GM21360 (cell line): ENCODE measurements around the gene PRLH.
"Not testable (repeated sequence)": the region's sequence is repeated elsewhere in the genome, so short reads cannot be mapped to it uniquely, and the experiment has no call there.

Experiments
- ATAC-seq: cut with Tn5 transposase; IDR thresholded peaks from one replicate; pipeline ENCODE4 v1.9.1; 2021; ENCODE audit warnings: mild to moderate bottlenecking, moderate library complexity; ENCODE audit not compliant: unreplicated experiment

Gene PRLH

DNA sequence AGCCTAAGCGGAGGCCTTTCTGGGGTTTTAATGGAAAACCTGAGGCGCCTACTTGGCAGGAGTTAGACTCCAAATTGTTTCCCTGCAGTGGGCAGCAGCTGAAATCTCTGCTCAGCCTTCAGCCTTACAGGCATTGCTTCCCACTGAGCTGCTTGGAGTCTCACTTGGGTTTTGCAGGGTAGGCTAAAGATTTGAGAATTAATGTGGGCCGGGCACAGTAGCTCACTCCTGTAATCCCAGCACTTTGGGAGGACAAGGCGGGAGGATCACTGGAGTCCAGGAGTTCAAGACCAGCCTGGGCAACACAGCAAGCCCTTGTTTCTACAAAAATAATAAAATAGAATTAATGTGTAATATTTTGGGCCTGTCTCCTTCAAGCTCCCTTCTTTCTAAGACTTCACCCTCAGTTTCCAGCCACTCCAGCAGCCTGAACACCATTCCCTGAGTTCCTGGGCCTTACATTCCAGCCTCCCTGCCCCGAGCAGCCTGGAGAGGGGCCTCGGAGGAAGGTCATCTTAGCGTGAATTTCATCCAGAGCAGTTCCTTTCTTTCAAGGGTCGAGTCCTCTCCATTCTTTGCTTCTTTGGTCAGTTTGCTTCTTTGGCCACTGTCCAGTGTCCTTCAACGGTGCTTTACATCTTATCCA, 33.2 kb downstream of the PRLH start:
- no peak for ATAC-seq

GRCh38 chr2:237600205-237600846, 34.0 kb downstream of the PRLH start:
- no peak for ATAC-seq

DNA sequence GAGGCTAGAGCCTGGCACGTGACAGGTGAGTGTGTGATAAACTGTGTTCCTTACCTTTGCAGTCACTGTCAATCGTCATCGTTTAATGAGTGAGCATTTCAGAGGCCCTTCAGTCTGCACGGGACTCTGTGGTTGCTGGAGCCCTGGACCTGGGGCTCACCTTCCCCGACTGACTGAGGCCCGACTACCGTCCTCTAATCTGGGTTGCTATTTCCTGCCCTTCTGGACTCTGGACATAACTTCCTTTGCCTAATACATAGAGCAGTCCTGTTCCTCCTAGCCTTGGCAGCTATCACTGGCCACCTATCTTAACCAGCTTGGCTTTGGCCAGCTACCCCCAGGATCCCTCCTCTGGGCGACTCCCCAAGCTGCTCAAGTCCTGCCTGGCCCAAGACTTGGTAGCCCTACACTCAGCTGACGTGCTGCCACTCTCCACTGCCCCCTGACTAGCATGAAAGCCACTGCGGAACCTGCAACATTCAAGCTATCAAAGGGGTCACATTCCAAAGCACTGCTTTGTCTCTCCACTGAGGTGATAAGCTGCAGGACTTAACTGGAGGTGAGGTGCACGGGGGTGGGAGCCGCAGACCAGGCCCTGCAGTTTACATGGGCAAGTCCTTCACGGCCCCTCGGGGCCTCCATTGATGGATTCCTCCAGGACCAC, 35.2 kb downstream of the PRLH start:
- ATAC-seq: no peak

DNA sequence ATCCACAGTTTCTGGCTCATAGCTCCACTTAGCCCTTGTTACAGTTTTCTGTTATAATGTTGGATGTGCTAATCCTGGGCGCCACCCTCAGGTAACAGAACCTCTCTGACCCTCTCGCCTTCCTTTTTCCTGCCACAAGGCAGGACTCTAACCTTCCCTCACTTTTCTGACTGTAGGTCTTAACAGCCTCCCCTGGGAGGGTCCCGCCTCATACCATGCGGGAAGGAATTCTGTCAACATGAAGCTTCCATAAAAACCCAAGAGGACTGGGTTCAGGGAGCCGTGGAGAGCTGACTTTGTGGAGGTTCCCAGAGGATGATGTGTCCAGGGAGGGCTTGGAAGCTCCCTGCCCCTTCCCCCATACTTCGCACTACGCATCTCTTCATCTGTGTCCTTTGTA, 36.0 kb downstream of the PRLH start:
- ATAC-seq: no peak

DNA sequence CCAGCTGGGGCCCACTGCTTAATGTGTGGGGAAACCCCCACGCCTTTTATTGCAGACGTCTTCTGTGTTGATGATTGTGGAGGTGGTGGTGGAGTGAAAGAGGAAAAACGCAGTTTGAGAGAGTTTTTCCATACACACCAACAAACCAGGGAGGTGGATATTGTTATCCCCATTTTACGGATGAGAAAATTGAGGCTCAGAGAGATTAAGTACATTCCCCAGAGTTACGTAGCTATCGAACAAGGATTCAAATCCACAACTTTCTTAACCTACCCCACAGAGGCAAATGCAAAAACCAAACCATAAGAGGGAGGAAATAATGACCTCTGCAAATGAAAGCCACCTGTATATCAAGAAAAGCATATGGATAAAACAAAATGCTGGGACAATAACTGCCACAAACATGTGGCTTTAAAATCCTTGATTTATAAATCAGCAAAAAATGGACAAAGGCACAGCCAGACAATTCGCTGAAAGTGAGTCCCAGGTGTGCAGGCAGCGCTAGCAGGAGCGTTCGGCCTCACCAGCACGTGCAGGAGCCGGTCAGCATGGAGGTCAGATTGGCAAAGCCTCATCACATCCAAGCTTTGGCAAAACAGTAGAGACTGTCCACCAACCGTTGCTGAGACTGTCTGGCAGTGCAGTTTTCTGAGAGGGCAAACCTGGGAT, 36.8 kb downstream of the PRLH start:
- ATAC-seq: no peak

- ATAC-seq: no peak
These were observed 37.5 kb downstream of the PRLH start for GRCh38 chr2:237603718-237604362.

- ATAC-seq: no peak
These were observed 38.0 kb downstream of the PRLH start for GRCh38 chr2:237604391-237604790.

DNA sequence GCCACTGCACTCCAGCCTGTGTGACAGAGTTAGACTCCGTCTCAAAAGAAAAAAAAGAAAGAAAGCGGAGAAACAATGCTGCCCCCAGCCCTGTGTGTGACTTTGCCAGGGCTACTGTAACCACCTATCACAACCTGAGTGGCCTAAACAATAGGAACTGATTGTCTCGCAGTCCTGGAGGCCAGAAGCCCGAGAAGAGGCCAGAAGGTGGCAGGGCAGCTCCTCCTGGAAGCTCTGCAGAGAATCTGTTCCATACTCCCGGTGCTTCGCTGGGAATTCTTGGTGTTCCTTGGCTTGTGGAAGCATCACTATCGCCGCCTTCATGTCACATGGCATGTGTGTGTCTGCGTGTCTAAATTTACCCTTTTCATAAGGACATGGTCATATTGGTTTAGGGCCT, 38.6 kb downstream of the PRLH start:
- no peak for ATAC-seq

DNA sequence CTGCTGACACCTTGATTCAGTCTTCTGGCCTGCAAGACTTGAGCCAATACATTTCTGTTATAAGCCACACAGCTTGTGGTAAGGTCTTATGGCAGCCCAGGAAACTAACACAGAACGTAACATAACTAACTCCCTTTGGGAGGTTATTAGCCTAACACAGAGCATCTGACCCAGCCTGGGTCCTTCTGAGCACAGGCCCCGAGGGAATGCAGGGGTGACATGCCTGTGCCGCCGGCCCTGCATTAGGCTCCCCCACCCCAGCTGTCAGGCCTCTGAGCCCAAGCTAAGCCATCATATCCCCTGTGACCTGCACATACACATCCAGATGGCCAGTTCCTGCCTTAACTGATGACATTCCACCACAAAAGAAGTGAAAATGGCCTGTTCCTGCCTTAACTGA, 40.1 kb downstream of the PRLH start:
- ATAC-seq: not testable (repeated sequence)

DNA sequence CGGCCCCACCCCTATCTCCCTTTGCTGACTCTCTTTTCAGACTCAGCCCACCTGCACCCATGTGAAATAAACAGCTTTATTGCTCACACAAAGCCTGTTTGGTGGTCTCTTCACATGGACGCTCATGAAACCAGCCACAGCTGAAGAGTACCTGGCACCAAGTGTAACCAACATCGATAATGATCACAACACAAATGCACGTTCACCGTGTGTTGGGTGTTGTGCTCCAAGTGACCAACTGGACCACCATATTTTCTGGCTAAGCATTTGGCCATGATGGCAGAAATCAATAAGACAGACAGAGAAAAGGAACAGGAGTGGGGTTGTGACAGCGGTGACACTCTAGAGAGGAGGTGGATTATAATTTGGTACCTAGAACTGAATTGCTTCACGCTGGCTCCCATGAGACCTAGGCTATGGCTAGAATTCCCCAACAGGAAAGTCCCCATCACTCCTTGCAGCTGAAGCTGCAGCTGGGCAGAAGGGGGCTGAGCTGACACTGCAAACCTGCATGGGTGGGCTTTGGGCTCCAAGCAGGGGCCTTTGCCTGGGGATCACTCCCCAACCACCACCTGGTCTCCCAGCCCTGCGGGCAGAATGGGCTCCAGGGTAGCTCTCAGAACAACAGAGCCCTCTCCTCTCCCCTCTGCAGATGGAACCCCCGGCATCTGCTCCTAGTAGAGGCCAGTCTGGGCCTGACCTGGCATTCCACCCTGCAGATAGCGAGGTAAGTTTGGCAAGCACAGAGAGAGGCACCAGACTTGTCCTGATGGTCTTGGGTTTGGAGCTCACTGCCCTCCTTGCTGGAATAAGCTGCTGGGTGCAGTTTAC, 46.4 kb downstream of the PRLH start:
- no peak for ATAC-seq

GRCh38 chr2:237613679-237614078, 47.3 kb downstream of the PRLH start:
- ATAC-seq: no peak

GRCh38 chr2:237614151-237614720, 47.9 kb downstream of the PRLH start:
- ATAC-seq: no peak

GRCh38 chr2:237615631-237616249, 49.4 kb downstream of the PRLH start:
- no peak for ATAC-seq

- no peak for ATAC-seq
These were observed 50.0 kb downstream of the PRLH start for GRCh38 chr2:237616373-237616733.
